VCaP (cell line): ENCODE data around the gene PCDHA2.
"Not testable (repeated sequence)": the region's sequence is repeated elsewhere in the genome, so short reads cannot be mapped to it uniquely, and the experiment has no call there.

Source experiments
- H3K27ac ChIP-seq: fragments of 450-650 bp; 2 replicates; pipeline ENCODE4 v1.5.1; 2017
- TF ChIP-seq, protein P1 (sequence below): fragments of 450-650 bp; conservative IDR thresholded peaks from 2 replicates; pipeline ENCODE4 v1.5.1; 2017; ENCODE audit warnings: mild to moderate bottlenecking, moderate library complexity

Gene PCDHA2

DNA sequence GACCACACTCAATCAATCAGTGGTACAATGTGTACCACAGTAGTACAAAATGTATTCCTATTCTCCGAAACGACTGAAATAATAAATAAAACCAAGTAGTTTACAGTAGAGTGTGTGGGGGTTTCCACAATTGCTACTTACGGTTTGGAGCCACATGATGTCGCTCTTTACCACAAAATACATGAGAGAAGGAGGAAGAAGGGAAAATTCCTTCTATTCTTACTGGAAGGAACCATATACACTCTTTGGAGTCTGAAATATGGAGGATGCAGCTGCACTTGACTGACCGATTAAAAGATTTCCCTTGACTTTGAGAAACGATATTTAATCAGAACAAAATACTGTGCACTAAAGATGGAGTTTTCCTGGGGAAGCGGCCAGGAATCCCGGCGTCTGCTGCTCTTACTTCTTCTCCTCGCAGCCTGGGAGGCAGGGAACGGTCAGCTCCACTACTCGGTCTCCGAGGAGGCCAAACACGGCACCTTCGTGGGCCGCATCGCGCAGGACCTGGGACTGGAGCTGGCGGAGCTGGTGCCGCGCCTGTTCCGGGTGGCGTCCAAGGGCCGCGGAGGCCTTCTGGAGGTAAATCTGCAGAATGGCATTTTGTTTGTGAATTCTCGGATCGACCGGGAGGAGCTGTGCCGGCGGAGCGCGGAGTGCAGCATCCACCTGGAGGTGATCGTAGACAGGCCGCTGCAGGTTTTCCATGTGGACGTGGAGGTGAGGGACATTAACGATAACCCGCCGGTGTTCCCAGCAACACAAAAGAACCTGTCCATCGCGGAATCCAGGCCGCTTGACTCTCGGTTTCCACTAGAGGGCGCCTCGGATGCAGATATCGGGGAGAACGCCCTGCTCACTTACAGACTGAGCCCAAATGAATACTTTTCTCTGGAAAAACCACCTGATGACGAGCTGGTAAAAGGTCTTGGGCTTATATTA is 12.5 kb downstream of the PCDHA2 start, which contains the start of gene PCDHA4:
Gene PCDHA4, plus strand, starts transcription at position 235 of the 942 bp plus-strand sequence.
- TF ChIP-seq, protein P1, sequence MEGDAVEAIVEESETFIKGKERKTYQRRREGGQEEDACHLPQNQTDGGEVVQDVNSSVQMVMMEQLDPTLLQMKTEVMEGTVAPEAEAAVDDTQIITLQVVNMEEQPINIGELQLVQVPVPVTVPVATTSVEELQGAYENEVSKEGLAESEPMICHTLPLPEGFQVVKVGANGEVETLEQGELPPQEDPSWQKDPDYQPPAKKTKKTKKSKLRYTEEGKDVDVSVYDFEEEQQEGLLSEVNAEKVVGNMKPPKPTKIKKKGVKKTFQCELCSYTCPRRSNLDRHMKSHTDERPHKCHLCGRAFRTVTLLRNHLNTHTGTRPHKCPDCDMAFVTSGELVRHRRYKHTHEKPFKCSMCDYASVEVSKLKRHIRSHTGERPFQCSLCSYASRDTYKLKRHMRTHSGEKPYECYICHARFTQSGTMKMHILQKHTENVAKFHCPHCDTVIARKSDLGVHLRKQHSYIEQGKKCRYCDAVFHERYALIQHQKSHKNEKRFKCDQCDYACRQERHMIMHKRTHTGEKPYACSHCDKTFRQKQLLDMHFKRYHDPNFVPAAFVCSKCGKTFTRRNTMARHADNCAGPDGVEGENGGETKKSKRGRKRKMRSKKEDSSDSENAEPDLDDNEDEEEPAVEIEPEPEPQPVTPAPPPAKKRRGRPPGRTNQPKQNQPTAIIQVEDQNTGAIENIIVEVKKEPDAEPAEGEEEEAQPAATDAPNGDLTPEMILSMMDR = peak; percentile 42

GRCh38 chr5:140808241-140808888 is 13.7 kb downstream of the PCDHA2 start:
- H3K27ac ChIP-seq = not testable (repeated sequence)

More for the DNA sequence above, 12.5 kb downstream of the PCDHA2 start, which contains the start of gene PCDHA4:
- no peak within 1 kb of the TSS for H3K27ac ChIP-seq

DNA sequence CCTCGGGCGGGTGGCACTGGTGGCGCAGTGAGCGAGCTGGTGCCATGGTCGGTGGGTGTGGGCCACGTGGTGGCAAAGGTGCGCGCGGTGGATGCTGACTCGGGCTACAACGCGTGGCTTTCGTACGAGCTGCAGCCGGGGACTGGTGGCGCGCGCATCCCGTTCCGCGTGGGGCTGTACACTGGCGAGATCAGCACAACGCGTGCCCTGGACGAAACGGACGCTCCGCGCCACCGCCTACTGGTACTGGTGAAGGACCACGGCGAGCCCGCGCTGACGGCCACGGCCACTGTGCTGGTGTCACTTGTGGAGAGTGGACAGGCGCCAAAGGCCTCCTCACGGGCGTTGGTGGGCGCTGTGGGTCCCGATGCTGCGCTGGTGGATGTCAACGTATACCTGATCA is 14.2 kb downstream of the PCDHA2 start:
- TF ChIP-seq, protein P1 = no peak
- H3K27ac ChIP-seq = no peak overlapping the region

- TF ChIP-seq, protein P1 = peak; percentile 72
- H3K27ac ChIP-seq = no peak within 1 kb of the TSS
Measured at GRCh38 chr5:140821375-140822280, 27.0 kb downstream of the PCDHA2 start, which contains the start of gene PCDHA5. Gene PCDHA5, plus strand, starts transcription at chr5:140821613.

DNA sequence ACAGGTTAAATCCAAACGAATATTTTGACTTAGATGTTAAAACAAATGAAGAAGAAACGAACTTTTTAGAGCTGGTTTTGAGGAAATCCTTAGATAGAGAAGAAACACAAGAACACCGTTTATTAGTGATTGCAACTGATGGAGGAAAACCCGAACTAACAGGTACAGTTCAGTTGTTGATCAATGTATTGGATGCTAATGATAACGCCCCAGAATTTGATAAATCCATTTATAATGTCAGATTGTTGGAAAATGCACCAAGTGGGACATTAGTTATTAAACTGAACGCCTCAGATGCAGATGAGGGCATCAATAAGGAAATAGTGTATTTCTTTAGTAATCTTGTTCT is 27.6 kb downstream of the PCDHA2 start:
- no peak overlapping the region for H3K27ac ChIP-seq
- TF ChIP-seq, protein P1 = peak; percentile 24; the same call in 1 of the 2 replicates

GRCh38 chr5:140822969-140823368 is 28.3 kb downstream of the PCDHA2 start:
- H3K27ac ChIP-seq = not testable (repeated sequence)

GRCh38 chr5:140823475-140823874 is 28.8 kb downstream of the PCDHA2 start:
- TF ChIP-seq, protein P1 = no peak
- no peak overlapping the region for H3K27ac ChIP-seq
